Tibial nerve (tissue), 4 donors: ENCODE data around the gene FBXL7. TPM values are rescaled to one million over a fixed set of nuclear protein-coding genes. Genes with fewer than 3 reads are reported as not detected.

Experiments
- DNase-seq, 2 donors: peaks; one replicate each; pipeline ENCODE4 v3.0.0-alpha.2; 2019; ENCODE audit warnings: low spot score in 2 of 2
- H3K27ac ChIP-seq, 4 donors: fragments of 200-600 bp; sonication (generic) in 3 of 4; one replicate each; pipeline ENCODE4 v1.5.1; 2017 to 2019; ENCODE audit warnings: mild to moderate bottlenecking in 1 of 4
- H3K27me3 ChIP-seq, 2 donors: fragments of 200-600 bp; sonication (generic) in 1 of 2; one replicate each; pipeline versions ENCODE4 v1.5.1 to v1.6.0; 2017 to 2019
- H3K36me3 ChIP-seq, 3 donors: fragments of 200-600 bp; sonication (generic); one replicate each; pipeline ENCODE4 v1.5.1; 2018 to 2019
- H3K4me1 ChIP-seq, 4 donors: fragments of 200-600 bp; sonication (generic) in 3 of 4; one replicate each; pipeline ENCODE4 v1.5.1; 2017 to 2019
- H3K4me3 ChIP-seq, 4 donors: fragments of 200-600 bp; sonication (generic) in 3 of 4; one replicate each; pipeline ENCODE4 v1.5.1; 2017 to 2019; ENCODE audit warnings: mild to moderate bottlenecking in 1 of 4, moderate library complexity in 1 of 4
- H3K9me3 ChIP-seq, 4 donors: fragments of 200-600 bp; sonication (generic) in 3 of 4; one replicate each; pipeline ENCODE4 v1.5.1; 2017 to 2019
- EP300 ChIP-seq, 2 donors: sonication (generic); formaldehyde crosslinking; IDR thresholded peaks; one replicate each; pipeline ENCODE4 v1.6.1; 2017; ENCODE audit warnings: antibody characterized with exemption in 2 of 2, mild to moderate bottlenecking in 1 of 2
- POLR2A ChIP-seq, 2 donors: fragments of 450-650 bp; IDR thresholded peaks; one replicate each; pipeline ENCODE4 v1.6.1; 2017; ENCODE audit warnings: antibody characterized with exemption in 2 of 2, mild to moderate bottlenecking in 2 of 2, moderate library complexity in 2 of 2
- WGBS, 2 donors: methylation state at CpG; one replicate each; pipeline ENCODE4 v1.1.5; 2018; 5-methylcytosine and 5-hydroxymethylcytosine counted together
- total RNA-seq, 4 donors: library from RNA; depleted of rRNA; stranded (reverse); fragments of >200 nt; gene quantifications; one replicate each; pipeline ENCODE4 v1.1.0, GENCODE V29; 2016
- TF ChIP-seq, protein P1 (sequence below), 5 experiments: fragments of 200-600 bp in 3 of 5; fragments of 450-650 bp in 2 of 5; sonication (generic) in 3 of 5; IDR thresholded peaks; one replicate each; pipeline ENCODE4 v1.5.1; 2016 to 2019; ENCODE audit warnings: antibody characterized with exemption in 5 of 5, mild to moderate bottlenecking in 3 of 5, moderate library complexity in 2 of 5

Gene FBXL7
- total RNA-seq, 4 donors from 2014 or later = 33.6 to 54.5 (median 40.9) TPM

GRCh38 chr5:15727375-15727774 lies 227.4 kb downstream of the FBXL7 start:
- Histone ChIP-seq H3K27ac (no peak overlapping the region), H3K27me3 (no peaks in the 10 kb centered on the region), H3K4me1 (peaks cover 0 to 6% (median 0%) of the 10 kb centered on the region in 4 donors), H3K9me3 (peaks cover 0 to 52% (median 12%) of the 10 kb centered on the region in 4 donors), H3K36me3 (no peaks in the 10 kb centered on the region), H3K4me3 (no peak overlapping the region)
- TF ChIP-seq EP300 (IDR thresholded peaks at IDR 0.05) (no peak), POLR2A (IDR thresholded peaks at IDR 0.05) (no peak)
- TF ChIP-seq, protein P1, sequence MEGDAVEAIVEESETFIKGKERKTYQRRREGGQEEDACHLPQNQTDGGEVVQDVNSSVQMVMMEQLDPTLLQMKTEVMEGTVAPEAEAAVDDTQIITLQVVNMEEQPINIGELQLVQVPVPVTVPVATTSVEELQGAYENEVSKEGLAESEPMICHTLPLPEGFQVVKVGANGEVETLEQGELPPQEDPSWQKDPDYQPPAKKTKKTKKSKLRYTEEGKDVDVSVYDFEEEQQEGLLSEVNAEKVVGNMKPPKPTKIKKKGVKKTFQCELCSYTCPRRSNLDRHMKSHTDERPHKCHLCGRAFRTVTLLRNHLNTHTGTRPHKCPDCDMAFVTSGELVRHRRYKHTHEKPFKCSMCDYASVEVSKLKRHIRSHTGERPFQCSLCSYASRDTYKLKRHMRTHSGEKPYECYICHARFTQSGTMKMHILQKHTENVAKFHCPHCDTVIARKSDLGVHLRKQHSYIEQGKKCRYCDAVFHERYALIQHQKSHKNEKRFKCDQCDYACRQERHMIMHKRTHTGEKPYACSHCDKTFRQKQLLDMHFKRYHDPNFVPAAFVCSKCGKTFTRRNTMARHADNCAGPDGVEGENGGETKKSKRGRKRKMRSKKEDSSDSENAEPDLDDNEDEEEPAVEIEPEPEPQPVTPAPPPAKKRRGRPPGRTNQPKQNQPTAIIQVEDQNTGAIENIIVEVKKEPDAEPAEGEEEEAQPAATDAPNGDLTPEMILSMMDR (IDR thresholded peaks at IDR 0.05) = no peak
- no peak for DNase-seq

- Histone ChIP-seq H3K27ac (no peak overlapping the region), H3K36me3 (no peaks in the 10 kb centered on the region), H3K4me3 (no peak overlapping the region), H3K27me3 (no peaks in the 10 kb centered on the region), H3K9me3 (peaks cover 0 to 52% (median 12%) of the 10 kb centered on the region in 4 donors), H3K4me1 (peaks cover 0 to 6% (median 0%) of the 10 kb centered on the region in 4 donors)
- 90 to 92% methylated on average over 4 of the region's 4 CpGs for WGBS, 2 donors
- TF ChIP-seq EP300 (IDR thresholded peaks at IDR 0.05) (no peak), POLR2A (IDR thresholded peaks at IDR 0.05) (no peak)
- TF ChIP-seq, protein P1 (IDR thresholded peaks at IDR 0.05) = no peak
- DNase-seq = no peak
Observed at GRCh38 chr5:15728811-15729210, 228.8 kb downstream of the FBXL7 start.

GRCh38 chr5:15731699-15732098 lies 231.7 kb downstream of the FBXL7 start:
- DNase-seq = no peak
- H3K27me3 ChIP-seq = no peaks in the 10 kb centered on the region
- peaks cover 0 to 23% (median 6%) of the 10 kb centered on the region in 4 donors for H3K9me3 ChIP-seq
- TF ChIP-seq EP300 (IDR thresholded peaks at IDR 0.05) = no peak
- TF ChIP-seq, protein P1 (IDR thresholded peaks at IDR 0.05) = no peak
- no peak for TF ChIP-seq POLR2A (IDR thresholded peaks at IDR 0.05)
- H3K27ac ChIP-seq = no peak overlapping the region
- 73 to 76% methylated on average over 4 of the region's 4 CpGs for WGBS, 2 donors
- H3K36me3 ChIP-seq = no peaks in the 10 kb centered on the region
- peaks cover 0 to 6% (median 0%) of the 10 kb centered on the region in 4 donors for H3K4me1 ChIP-seq
- no peak overlapping the region for H3K4me3 ChIP-seq

DNA sequence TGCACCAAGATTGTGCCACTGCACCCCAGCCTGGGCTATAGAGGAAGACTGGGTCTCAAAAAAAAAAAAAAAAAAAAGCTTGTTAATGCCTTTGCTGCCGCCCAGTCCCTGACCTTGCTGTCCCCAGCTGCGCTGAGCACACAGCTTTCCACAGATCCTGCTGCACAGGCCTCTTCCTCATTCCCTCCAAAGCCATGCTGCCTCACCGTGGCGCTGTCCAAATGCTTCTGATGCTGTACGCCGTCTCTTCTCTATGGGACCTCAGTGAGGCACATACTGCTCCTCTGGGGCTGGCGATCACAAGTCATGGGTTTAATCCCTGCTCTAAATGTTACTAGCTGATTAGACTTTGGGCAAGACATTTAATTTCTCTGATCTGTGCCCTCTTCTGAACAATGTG lies 234.1 kb downstream of the FBXL7 start:
- peaks cover 0 to 25% (median 2%) of the 10 kb centered on the region in 4 donors for H3K4me1 ChIP-seq
- no peak overlapping the region for H3K4me3 ChIP-seq
- no peak overlapping the region for H3K27ac ChIP-seq
- 77 to 93% methylated on average over 7 of the region's 7 CpGs for WGBS, 2 donors
- no peaks in the 10 kb centered on the region for H3K9me3 ChIP-seq
- no peaks in the 10 kb centered on the region for H3K27me3 ChIP-seq
- H3K36me3 ChIP-seq = no peaks in the 10 kb centered on the region
- DNase-seq = no peak
- TF ChIP-seq EP300 (IDR thresholded peaks at IDR 0.05) (no peak), POLR2A (IDR thresholded peaks at IDR 0.05) (no peak)
- TF ChIP-seq, protein P1 (IDR thresholded peaks at IDR 0.05) = no peak

GRCh38 chr5:15737036-15737821 lies 237.2 kb downstream of the FBXL7 start:
- TF ChIP-seq POLR2A (IDR thresholded peaks at IDR 0.05) (no peak), EP300 (IDR thresholded peaks at IDR 0.05) (no peak)
- TF ChIP-seq, protein P1 (IDR thresholded peaks at IDR 0.05) = no peak
- peaks cover 0 to 25% (median 2%) of the 10 kb centered on the region in 4 donors for H3K4me1 ChIP-seq
- no peaks in the 10 kb centered on the region for H3K9me3 ChIP-seq
- H3K36me3 ChIP-seq = no peaks in the 10 kb centered on the region
- no peak overlapping the region for H3K4me3 ChIP-seq
- DNase-seq = no peak
- H3K27me3 ChIP-seq = no peaks in the 10 kb centered on the region
- H3K27ac ChIP-seq = no peak overlapping the region
- 65 to 74% methylated on average over 8 of the region's 8 CpGs for WGBS, 2 donors
